PFSK-1 (cell line): ENCODE results near the gene IGSF3.

Source experiments
- FOXP2 ChIP-seq: optimal IDR thresholded peaks from 2 replicates; pipeline ENCODE3; 2011; ENCODE audit warnings: borderline replicate concordance, control low read depth, inconsistent platforms; ENCODE audit not compliant: insufficient read depth; ENCODE audit errors: extremely low read length, extremely low read depth
- POLR2AphosphoS5 ChIP-seq: IDR thresholded peaks from 2 replicates; pipeline ENCODE4 v1.6.1; 2012; ENCODE audit warnings: low read depth, mild to moderate bottlenecking, control low read depth, low read length, moderate library complexity
- REST ChIP-seq, 2 experiments: IDR thresholded peaks; 2 replicates each; pipeline versions ENCODE4 v1.6.1 to v1.8.0; 2011 to 2012; ENCODE audit warnings: low read depth in 2 of 2, low read length in 2 of 2, control low read depth in 1 of 2, inconsistent platforms in 1 of 2, mild to moderate bottlenecking in 1 of 2, moderate library complexity in 1 of 2; ENCODE audit not compliant: insufficient read depth in 1 of 2
- SIN3A ChIP-seq: IDR thresholded peaks from 2 replicates; pipeline ENCODE4 v1.6.1; 2012; ENCODE audit warnings: mild to moderate bottlenecking, low read length, moderate library complexity, borderline replicate concordance; ENCODE audit not compliant: insufficient read depth
- TAF1 ChIP-seq: IDR thresholded peaks from 2 replicates; pipeline ENCODE4 v1.6.1; 2012; ENCODE audit warnings: low read length, control low read depth, borderline replicate concordance; ENCODE audit not compliant: insufficient read depth

Gene IGSF3

DNA sequence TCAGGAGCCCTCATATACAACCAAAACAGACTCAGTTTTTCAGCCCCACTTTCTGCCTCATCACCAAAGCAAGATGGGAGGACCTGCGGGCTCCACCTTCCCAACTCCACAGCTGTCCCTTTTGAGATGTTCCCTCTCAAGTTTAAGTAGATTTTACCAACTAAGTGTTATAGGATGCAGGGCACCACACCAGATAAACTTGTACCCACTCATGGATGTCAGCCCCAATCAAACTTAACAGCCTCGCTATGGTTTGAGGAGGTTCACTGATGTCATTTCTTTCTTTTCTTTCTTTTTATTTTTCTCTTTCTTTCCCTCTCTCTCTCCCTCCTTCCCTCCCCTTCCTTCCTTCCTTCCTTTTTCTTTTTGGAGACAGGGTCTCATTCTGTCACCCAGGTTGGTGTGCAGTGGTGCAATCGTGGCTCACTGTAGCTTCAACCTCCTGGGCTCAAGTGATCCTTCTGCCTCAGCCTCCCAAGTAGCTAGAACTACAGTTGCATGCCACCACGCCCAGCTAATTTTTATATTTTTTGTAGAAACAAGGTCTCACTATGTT is 110.1 kb downstream of the IGSF3 start:
- TF ChIP-seq REST (IDR thresholded peaks at IDR 0.05; ENCODE audit: insufficient read depth in 1 of 2, low read depth in 2 of 2, low read length in 2 of 2) (no peak), POLR2AphosphoS5 (no peak), FOXP2 (no peak), SIN3A (no peak), TAF1 (no peak)

DNA sequence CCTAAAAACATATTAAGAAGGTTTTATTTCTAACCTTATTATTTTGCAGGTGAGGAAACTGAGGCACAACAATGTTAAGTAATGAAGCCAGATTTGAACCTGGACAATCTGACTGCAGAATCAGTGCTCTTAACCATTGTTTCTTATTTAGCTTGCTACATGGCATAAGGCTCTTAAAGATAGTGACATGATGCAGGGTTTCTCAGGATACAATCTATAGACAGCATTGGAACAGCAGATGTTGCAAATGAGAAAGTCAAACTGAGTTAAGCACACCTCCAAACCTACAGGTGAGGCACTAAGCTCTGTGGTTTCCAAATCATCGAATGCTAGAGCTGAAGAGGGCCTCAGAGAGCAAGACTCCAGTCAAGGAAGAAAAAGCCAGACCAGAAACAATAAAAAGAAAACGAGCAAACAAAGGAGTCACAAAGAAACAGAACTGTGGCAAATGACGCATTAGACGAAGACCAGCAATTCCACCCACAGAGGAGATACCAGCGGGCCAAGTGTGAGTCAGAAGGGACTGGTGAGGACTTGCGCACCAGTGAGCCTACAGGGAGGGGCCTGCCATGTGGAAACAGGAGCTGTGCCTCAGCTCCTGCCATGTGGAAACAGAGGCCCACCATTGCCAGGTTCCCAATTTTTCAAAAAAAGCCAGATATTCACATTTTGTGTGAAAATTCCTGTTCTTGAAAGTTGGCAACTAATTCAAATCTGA is 111.1 kb downstream of the IGSF3 start:
- no peak for TF ChIP-seq FOXP2
- TF ChIP-seq SIN3A, result no peak
- no peak for TF ChIP-seq TAF1
- TF ChIP-seq POLR2AphosphoS5, result no peak
- TF ChIP-seq REST (IDR thresholded peaks at IDR 0.05; ENCODE audit: insufficient read depth in 1 of 2, low read depth in 2 of 2, low read length in 2 of 2), result no peak

GRCh38 chr1:116554924-116555323 is 112.6 kb downstream of the IGSF3 start:
- no peak for TF ChIP-seq TAF1
- TF ChIP-seq SIN3A, result no peak
- TF ChIP-seq POLR2AphosphoS5, result no peak
- TF ChIP-seq REST (IDR thresholded peaks at IDR 0.05; ENCODE audit: insufficient read depth in 1 of 2, low read depth in 2 of 2, low read length in 2 of 2), result no peak
- TF ChIP-seq FOXP2, result no peak

DNA sequence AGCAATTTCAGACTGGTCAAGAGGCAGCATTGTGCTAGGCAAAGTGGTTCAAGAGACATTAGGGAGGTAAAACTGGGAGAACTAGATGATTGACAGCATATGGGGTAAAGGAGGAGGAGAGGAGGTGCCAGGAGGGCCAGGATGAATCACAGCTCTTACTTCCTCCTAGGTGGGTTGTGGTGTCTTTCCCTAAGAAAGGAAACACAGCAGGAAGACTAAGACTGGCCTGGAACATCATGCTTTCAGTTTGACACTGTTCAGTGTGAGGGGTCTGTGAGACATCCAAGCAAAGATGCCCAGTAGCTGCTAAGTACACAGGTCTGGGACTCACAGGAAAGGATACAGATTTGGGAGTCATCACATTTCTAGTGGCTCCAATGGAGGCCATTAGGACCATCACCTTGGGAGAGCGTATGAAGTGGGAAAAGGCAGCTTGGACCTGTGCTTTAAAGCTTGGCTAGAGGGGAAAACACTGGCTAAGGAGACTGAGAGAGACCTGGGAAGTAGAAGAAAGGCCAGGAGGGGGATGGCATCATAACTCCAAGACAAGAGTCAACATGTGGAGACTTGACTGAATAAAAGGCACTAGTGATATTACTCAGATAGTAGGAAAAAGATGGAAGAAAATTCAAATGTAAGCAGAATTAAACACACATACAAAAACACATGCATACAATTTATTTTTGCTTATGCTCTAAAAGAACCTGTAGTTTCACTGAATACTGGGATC is 114.0 kb downstream of the IGSF3 start:
- no peak for TF ChIP-seq REST (IDR thresholded peaks at IDR 0.05; ENCODE audit: insufficient read depth in 1 of 2, low read depth in 2 of 2, low read length in 2 of 2)
- no peak for TF ChIP-seq SIN3A
- TF ChIP-seq POLR2AphosphoS5, result no peak
- TF ChIP-seq FOXP2, result no peak
- TF ChIP-seq TAF1, result no peak
